Activated CD4-positive, alpha-beta T cell treated with anti-CD3 and anti-CD28 coated beads, Interleukin-2, amount 50 U/mL, for 4 hours (primary cell): ENCODE data around the gene GNPTAB.

ENCODE experiments used
- DNase-seq, 2 experiments: peaks; one replicate each; pipeline ENCODE4 v3.0.0-alpha.2; 2020

Gene GNPTAB

DNA sequence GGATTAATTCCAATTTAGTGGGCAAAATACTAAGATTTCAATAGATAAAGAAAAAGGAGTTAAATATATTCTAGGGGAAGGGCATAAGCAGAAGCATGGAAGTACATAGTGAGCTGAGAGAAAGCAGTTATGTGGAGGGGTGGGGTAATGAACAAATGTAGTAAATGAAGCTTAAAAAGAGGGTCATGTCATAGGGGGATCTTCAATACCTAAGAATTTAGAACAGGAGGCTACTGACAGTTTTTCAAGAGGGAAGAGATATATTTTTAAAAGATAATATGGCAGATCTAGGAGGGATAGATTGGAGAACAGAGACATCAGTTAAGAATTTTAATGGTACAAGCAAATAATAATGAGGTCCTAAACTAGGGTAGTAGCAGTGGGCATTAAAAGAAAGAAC lies 100.9 kb downstream of the GNPTAB start:
- no peak for DNase-seq

DNA sequence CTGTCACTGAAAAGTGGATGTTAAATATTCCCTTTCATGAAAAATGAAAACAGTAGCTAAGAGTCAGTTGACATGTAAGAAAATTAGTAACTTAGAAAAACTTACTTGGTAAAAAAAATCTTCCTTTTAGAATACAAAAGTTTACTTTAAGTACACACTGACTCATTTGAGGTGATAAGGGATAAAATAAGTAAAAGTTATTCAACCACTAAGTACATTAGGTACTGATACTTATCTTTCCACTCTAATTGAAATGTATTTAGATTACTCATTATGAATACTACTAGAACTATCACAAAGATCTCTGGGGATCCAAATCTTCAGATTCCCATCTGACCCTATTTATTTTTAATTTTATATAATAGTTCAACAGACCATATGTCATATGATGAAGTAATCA lies 103.7 kb downstream of the GNPTAB start:
- DNase-seq, result no peak

DNA sequence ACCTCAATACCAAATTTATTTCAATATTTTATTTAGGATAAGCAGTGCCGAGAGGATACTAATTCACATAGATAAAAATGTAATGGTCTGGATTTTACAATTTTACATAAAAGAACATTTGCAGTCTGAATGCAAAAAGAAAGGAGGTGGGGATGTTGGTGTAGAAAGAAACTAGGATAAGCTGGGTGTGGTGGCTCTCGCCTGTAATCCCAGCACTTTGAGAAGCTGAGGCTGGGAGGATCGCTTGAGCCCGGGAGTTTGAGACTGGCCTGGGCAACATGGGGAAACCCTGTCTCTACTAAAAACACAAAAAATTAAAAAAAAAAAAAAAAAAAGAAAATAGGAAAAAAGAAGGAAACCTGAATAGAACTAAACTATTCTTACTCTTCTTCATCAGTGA lies 108.4 kb downstream of the GNPTAB start:
- no peak for DNase-seq

DNA sequence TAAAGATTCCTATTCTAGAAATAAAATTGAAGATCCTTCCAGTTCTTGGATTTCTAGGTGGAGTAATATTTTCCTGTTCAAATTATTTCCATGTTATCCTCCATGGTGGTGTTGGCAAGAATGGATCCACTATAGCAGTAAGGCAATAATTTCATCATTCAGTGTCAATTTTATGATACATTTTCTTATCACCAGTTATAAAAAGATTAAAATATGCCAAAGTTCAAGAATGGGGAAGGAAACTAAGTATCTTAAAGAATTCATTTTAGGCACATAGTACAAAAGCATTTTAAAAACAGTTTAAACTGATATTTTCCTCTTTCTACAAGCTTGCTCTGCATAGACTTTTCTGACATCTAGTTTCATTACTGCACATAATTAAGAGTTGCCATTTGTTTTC lies 110.6 kb downstream of the GNPTAB start:
- no peak for DNase-seq

DNA sequence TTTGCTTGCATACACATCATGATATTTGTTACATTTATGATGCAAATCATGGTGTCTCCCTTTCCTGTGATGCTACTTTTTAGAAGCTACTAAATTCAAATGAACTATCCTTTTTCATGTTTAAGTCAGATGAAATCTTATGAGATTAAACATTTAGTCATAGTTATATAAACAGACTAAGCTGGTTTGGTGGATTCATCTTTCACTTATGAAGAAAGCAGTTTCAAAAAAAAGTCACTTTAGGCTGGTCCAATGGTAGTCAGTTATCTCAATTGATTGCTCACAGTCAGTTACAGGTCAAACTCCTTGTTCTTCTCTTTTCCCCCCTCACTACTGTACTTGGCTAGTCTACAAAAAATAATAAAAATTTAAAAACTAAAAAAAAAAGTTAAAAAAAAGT lies 111.2 kb downstream of the GNPTAB start:
- no peak for DNase-seq

DNA sequence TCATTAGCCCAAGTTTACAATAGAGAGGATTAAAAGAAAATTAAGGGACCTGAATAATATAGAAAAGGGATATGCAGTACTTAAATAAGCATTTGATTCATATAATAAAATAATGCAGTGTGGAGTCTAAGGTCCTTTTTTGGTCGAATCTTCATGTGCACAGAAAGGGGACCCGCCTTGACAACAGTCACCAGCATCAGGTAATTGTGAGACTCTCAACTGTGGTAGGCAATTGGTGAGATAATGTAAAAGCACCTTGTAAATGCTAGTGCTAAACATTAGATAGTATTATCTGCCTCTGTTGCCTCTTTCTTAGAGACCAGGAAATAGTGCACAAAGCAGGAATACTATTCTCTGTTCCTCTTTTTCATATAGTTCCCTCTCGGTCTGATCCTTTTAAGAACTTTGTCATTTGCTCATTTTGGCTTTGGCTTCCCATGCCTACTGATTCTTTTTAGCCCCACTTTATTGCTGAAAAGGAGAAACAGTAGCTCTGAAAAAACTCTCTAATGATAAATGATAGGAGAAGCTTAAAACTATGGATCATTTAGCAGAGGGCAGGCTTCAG lies 115.8 kb downstream of the GNPTAB start:
- DNase-seq, result no peak

DNA sequence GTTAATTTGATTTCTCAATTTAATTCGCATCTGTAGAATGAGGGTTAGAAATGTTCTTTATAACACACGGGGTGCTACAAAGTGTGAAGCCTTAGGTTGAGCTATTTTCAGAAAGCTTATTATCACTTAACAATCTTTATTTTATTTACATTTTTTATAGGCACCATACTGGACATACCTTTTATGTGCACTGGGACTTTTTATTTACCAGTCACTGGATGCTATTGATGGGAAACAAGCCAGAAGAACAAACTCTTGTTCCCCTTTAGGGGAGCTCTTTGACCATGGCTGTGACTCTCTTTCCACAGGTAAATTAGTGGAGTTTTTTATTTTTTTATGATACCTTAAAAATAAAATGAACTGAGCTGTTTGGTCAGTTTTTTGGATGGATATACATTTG lies 116.8 kb downstream of the GNPTAB start:
- no peak for DNase-seq

DNA sequence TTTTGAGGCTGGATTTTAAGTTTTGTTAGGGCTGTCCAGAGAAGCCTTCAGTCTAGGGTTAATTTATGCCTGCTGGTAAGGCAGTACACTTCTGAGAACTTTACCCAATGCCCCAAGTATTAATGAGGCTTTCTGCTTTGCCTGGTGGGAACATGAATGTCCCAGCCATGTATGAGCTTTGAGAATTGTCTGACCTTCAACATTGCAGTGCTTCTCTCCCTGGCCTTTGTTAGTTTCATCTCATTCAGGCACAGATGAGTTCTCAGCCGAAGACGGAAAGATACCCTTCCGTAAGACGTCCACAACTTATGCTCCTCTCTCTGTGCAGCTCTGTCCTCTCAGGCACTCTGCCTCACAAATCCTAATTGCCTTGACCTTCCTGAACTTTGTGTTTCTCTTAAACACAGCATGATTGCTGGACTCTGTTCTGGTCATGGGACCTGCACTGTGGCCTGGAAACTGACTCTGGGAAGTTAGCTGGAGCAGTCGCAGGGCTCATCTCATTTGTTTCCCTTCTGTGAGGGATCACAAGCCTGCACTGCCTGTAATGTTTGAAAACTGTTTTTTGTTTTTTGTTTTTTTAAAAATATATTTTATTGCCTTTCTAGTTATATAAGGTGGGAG lies 117.6 kb downstream of the GNPTAB start:
- no peak for DNase-seq

DNA sequence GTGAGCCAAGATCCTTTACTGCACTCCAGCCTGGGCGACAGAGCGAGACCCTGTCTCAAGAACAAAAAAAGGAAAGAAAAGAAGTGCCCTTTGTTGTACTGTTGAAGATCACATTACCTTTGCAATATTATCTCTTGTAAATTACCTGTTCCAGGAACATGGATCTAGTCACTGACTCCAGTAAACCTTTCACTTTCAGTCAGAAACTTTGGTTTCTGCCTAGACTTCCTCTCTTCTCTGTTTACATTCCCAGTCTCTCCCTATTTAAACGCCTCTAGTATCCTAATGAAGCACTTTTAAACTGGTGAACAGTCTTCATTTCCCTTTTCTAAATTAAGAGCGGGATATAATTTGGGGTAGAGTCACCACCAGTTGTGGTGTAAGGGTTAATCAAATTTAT lies 120.5 kb downstream of the GNPTAB start:
- no peak for DNase-seq

DNA sequence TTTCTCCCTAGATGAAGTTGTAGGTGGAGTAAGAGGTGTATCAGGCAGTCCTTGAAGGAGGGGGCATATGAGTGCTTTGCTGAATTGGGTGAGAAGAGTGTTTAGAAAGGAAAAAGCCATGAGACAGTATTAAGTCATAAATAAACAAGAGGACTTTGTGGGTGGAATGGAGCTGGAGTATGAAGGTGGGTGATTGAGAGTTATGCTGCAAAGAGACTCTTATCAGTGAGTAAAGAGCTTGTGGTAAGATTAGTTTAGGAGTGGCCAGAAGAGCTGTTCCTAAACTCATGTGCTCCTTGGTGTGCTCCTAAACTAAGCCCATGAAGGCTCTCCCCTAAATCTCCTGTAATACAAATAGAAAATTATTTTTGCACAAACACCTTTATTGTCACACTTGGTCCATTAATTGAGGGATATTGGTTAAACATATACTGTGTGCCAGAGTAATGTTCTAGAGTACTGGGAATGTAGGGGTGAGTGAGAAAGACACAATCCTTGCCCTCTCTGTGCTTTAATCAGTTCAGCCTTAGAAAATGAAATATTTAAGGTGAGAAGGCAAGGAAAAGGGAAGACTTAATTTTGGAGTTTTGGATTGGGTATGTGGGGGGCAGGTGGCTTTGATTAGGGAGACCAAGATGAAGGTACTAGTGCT lies 123.5 kb downstream of the GNPTAB start:
- DNase-seq, result no peak

DNA sequence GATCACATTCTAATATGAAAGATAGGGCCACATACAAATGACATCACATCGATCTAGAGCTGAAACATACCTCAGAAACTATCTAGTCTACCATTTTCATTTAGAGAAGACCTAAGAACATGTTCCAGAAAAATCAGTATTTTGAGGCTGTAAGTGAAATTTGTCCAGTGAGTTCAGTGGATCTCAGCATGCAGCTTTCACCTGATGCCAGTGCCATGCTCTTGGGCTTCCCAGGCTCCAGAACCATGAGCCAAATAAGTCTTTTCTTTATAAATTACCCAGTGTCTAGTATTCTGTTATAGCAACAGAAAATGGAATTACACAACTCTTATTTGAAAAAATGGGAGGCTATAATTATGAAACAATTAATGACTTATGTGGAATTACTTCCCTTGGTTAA lies 124.4 kb downstream of the GNPTAB start:
- no peak for DNase-seq

DNA sequence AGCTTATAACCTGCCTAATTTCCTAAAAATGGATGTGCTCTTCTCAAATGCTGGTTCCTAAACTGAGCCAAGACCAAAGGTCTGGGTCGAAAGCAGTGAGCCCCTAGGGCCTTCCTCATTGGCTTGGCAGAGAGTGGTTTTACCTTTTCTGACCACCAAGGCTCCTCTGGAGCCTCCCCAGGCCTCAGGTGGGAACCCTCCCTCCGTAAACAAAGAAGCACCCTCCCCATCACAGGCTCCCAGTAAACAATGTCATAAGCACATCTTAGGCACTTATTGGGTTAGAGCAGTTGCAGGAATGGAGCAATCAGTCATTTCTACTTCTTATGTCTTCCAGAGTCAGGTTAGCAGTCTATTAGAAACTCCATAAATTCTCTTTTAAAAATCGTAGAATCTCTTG lies 127.3 kb downstream of the GNPTAB start:
- DNase-seq, result no peak

DNA sequence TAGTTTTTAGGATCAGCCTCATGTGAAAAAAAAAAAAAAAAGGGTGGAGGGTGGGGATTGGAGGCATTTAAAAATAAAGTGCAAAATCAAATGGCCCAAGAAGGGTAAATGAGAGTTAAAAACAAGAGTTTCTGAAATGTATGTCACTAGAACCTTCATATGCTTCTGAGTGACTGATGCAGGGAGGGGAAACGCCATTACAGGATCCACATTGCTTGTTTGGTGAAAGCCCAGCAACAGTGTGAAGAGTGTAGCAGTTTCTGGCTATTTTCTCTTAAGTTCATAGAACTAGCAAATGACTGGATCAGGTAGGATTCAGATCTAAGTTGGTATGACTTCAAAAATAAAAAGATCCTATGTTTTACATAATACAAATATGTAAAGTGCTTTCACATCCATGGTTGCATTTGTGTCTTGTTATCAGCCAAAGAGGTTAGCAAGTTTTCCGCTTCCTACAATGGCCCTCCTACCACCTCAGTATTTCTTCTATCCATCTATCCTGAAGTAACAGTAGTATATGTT lies 130.4 kb downstream of the GNPTAB start:
- DNase-seq, result no peak

DNA sequence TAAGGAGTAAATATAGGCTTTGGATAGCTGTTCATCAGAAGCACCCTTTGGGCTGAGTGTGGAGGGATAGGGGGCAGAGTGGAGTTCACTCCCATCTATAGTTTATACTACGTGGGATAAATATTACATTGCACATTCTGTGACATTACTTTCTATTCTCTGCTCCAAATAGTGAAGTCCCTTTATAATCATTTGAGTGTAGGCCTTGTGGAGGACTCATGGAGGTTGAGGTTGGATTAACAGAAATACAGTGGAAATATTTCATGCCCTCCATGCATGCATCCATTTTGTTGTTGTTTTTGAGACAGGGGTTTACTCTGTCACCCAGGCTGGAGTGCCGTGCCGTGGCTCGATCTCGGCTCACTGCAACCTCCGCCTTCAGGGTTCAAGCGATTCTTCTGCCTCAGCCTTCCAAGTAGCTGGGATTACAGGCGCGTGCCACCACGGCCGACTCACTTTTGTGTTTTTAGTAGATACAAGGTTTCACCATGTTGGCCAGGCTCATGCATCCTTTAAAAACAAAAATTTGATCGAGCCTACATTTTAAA lies 131.9 kb downstream of the GNPTAB start:
- no peak for DNase-seq

DNA sequence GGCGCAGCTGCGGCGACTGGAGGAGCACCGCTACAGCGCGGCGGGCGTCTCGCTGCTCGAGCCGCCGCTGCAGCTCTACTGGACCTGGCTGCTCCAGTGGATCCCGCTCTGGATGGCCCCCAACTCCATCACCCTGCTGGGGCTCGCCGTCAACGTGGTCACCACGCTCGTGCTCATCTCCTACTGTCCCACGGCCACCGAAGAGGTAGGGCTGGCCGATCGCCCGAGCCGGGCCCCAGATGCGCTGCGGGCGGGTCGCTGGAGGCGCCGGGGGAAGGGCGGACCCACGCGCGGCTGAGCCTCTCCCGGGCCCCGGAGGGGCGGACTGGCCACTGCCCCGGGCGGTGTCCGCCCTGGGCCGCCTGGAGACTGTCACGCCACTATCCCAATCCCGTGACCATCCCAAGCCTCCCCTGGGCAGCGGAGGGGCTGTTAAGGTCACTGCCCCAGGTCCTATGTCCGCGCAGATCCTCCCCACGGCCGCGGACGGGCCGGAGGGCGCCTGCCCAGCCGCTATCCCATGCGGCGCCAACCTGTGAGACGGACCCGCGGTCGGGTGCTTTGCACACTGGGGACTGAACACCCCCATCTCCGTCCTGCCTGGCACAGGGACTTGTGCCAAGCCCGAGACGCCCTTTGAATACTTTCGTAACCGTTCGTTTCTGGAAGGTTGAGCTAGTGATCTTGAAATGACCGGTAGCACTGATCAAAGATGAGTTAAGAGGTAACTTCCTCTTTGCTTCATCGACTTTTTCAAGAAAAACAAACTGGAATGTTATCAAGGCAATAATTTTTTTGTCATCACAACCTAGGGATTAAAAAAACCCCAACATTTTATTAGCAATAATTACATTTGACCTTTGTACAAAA lies 132.6 kb downstream of the GNPTAB start:
- no peak for DNase-seq

DNA sequence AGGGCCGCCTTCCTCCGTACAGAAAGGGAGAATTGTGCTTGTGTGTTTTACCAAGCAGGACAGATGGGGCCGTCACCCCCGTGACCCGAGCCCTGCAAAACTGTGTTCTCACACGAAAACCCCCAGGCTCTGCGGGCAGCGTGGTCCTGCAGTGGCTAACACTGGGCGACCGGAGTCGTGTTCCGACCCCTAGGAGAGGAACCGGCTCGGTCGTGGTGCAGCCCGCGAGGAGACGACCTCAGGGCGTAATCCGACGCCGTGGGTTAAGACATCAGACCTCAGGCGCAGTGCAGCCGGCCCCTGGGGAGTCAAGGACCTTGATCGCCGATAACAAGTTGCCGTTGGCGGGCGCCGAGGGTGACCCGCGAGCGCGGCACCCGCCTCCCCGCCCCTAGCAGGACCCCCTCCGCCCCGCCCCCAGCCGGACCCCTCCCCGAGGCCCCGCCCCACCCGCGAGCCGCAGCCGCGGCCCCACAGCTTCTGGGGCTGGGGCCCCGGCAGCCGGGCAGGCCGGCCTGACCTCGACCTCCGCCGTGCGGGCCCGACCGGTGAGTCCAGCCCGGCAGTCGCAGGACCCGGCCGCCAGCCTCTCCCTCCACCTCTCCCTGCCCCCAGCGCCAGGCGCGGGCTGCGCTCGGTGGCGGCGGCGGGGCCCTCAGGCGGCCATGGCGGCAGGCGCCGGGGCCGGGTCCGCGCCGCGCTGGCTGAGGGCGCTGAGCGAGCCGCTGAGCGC lies 133.4 kb downstream of the GNPTAB start, which contains the start of gene CHPT1:
CHPT1 (plus strand) TSS at position 444 of the 733 bp plus-strand sequence; CDS start at position 666, 222 bp downstream.
- DNase-seq, result peak; percentile 23 to 28

DNA sequence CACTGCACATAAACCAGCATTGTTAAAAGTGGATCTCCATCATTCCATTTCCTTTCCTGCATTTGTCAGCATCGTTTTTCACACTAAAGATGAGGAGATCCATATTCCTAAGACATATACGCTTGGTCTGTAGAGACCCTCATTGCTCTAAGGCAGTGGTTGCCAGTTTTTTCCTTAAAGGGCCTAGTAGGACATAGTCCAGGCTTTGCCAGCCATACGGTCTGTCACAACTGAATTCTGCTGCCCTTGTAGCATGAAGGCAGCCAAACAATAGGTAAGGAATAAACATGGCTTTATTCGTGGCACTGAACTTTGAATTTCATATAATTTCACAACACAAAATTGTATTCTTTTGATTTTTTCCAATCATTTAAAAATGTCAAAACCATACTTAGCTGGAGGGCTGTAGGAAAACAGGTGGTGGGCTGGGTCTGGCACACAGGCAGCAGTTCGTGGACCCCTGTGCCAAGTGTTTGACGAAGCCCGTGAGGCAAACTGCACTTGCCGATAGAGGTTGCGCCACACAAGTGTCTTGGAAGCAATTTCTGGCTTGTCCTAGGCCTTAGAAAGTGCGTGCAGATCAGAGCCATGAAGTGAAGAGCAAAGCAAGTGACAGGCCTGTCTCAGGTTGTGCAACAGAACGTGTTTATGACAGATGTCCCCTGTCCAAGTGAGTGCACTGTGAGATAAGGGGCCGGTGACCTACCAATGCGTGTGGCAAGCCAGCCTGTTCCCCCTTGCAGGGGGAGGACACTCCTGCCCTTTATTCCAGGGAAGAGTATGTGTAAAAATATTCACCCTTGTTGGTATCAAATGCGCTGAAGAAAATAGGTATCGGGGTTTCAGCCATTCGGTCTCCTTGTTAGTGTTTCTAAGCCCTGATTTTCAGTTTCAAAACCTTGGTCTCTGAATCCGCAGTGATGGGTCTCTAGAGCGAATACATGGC lies 134.2 kb downstream of the GNPTAB start:
- no peak for DNase-seq

DNA sequence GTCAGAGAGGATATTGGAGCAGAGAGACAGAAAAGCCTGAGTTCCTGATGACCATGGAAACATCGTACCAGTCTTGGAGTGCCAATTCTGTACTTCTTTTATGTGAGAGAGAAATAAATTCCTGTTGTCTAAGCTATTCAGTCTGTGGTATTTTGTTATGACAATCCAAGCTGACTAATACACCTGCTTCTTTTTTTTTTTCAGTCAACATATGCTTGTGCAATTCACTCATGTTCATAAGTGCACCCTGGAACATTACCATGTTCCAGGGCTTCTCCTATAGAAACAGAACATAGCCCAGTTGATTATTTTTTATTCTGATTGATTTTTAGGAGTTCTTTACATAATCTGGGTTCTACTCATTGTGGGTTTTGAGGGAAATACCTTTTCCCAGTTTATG lies 135.1 kb downstream of the GNPTAB start:
- DNase-seq, result no peak
